ENCODE data around the gene MYH6. TPM values are rescaled to one million over a fixed set of nuclear protein-coding genes. Genes with fewer than 3 reads are reported as not detected.

MYH6 gene
- total RNA-seq, 1 experiment from 2014 or later, result not detected

GRCh38 chr14:23406725-23407355 is 1.2 kb downstream of the MYH6 start:
- intact Hi-C loops (cut with micrococcal nuclease; ENCODE audit: unreplicated experiment), result no loop called here
- no peak for DNase-seq (ENCODE audit: low read depth, low spot score)
- TF ChIP-seq SIN3A (IDR thresholded peaks at IDR 0.05; ENCODE audit: borderline replicate concordance, insufficient read depth, low read depth, low read length) (no peak), POLR2AphosphoS5 (IDR thresholded peaks at IDR 0.05; ENCODE audit: low read depth, low read length) (no peak), CTCF (IDR thresholded peaks at IDR 0.05) (no peak), TCF7L2 (IDR thresholded peaks at IDR 0.05; ENCODE audit: low read depth, low read length) (no peak), REST (IDR thresholded peaks at IDR 0.05; ENCODE audit: insufficient read depth in 1 of 2, low read depth in 2 of 2, low read length in 1 of 2) (no peak)
- no TSS peak for BruUV-seq (replicated peaks)
- CTCF ChIA-PET, result no interaction called here
- H3K4me3 ChIP-seq (ENCODE audit: low read depth in 2 of 2, low read length in 2 of 2), result no peak overlapping the region
- ATAC-seq, result no peak
- POLR2A ChIA-PET, result no interaction called here
- H3K4me1 ChIP-seq (ENCODE audit: control insufficient read depth, insufficient read depth, low read length), result no peaks in the 10 kb centered on the region
- no peaks in the 10 kb centered on the region; the same call in 1 of the 2 replicates for H3K27me3 ChIP-seq (ENCODE audit: control insufficient read depth, insufficient read depth, low read length)
- in situ Hi-C loops (cut with HindIII; ENCODE audit: low pct_unique_long_range_greater_than_20kb, low sequenced_read_pairs), result no loop called here
- H3K9me3 ChIP-seq (ENCODE audit: control insufficient read depth, insufficient read depth, low read depth, low read length), result no peaks in the 10 kb centered on the region
- no peak overlapping the region for H3K27ac ChIP-seq (ENCODE audit: low read length)
- no peaks in the 10 kb centered on the region for H3K36me3 ChIP-seq (ENCODE audit: control insufficient read depth, insufficient read depth, low read length)

- in situ Hi-C loops (cut with HindIII; ENCODE audit: low pct_unique_long_range_greater_than_20kb, low sequenced_read_pairs), result no loop called here
- ATAC-seq (no peak), DNase-seq (ENCODE audit: low read depth, low spot score) (no peak)
- intact Hi-C loops (cut with micrococcal nuclease; ENCODE audit: unreplicated experiment), result no loop called here
- H3K4me3 ChIP-seq (ENCODE audit: low read depth in 2 of 2, low read length in 2 of 2), result no peak overlapping the region
- CTCF ChIA-PET, result no interaction called here
- H3K36me3 ChIP-seq (ENCODE audit: control insufficient read depth, insufficient read depth, low read length), result no peaks in the 10 kb centered on the region
- no peaks in the 10 kb centered on the region; the same call in 1 of the 2 replicates for H3K27me3 ChIP-seq (ENCODE audit: control insufficient read depth, insufficient read depth, low read length)
- no peak overlapping the region for H3K27ac ChIP-seq (ENCODE audit: low read length)
- H3K9me3 ChIP-seq (ENCODE audit: control insufficient read depth, insufficient read depth, low read depth, low read length), result no peaks in the 10 kb centered on the region
- POLR2A ChIA-PET, result no interaction called here
- TF ChIP-seq TCF7L2 (IDR thresholded peaks at IDR 0.05; ENCODE audit: low read depth, low read length), result no peak
- no peak for TF ChIP-seq CTCF (IDR thresholded peaks at IDR 0.05)
- TF ChIP-seq SIN3A (IDR thresholded peaks at IDR 0.05; ENCODE audit: borderline replicate concordance, insufficient read depth, low read depth, low read length), result no peak
- no peak for TF ChIP-seq POLR2AphosphoS5 (IDR thresholded peaks at IDR 0.05; ENCODE audit: low read depth, low read length)
- TF ChIP-seq REST (IDR thresholded peaks at IDR 0.05; ENCODE audit: insufficient read depth in 1 of 2, low read depth in 2 of 2, low read length in 1 of 2), result no peak
- no TSS peak for BruUV-seq (replicated peaks)
- H3K4me1 ChIP-seq (ENCODE audit: control insufficient read depth, insufficient read depth, low read length), result no peaks in the 10 kb centered on the region
These were observed 1.8 kb downstream of the MYH6 start for GRCh38 chr14:23406244-23406643.
